GM18526 (cell line): ENCODE measurements around the gene LDB2.

Source experiments
- POLR2A ChIP-seq: IDR thresholded peaks from 3 replicates; pipeline ENCODE4 v1.6.1; 2011; ENCODE audit not compliant: insufficient read length; ENCODE audit errors: extremely low read depth

LDB2 gene

DNA sequence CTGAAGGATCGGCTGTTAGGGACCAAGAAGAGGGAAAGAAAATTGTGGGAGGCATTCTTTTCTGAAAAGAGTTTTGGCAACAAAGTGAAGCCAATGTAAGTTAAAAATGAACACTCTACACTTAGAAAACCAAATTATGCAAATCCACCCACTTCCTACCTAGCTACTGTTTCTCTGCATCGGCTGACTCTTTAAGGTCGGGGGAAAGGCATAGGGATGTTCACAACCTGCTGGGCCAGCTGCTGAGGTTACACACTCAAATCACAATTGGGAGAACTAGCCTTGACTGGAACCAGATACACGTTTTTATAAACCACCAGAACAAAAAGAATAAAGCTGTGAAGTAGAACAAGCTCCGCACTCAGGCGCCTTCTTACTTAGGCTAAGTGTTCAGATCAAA is 165.7 kb downstream of the LDB2 start:
- TF ChIP-seq POLR2A, result no peak

- TF ChIP-seq POLR2A, result no peak
Observed at GRCh38 chr4:16731776-16732380, 166.6 kb downstream of the LDB2 start.

DNA sequence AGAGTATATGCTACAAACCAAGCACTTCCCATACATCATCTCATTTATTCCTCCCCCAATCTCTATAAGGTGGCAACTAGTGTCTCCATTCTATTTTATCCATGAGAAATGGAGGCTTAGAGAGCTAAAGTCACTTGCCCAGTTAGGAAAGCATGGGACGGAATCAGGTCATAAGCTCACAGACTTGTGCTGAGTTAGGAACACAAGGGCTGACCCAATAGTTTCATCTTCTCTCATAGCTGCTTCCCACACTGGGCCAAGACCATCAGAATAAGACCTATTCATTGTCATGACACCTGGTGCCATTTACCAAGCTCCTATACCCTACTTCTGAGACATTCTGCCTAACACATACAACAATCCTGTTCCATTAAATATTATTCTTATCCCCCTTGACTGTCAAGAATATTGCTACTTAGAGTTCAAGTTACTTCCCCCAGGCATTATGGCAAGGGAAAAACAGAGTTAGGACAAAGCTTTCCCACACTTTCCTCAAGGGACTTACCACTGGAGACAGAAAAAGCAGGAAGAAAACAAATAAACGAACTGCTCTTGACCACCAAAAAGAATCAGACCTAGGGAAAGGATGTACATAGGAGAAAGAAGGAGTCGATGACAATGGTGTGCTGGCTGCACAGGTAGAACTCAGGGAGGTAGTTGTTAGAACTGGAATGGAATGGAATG is 167.8 kb downstream of the LDB2 start:
- TF ChIP-seq POLR2A, result no peak

DNA sequence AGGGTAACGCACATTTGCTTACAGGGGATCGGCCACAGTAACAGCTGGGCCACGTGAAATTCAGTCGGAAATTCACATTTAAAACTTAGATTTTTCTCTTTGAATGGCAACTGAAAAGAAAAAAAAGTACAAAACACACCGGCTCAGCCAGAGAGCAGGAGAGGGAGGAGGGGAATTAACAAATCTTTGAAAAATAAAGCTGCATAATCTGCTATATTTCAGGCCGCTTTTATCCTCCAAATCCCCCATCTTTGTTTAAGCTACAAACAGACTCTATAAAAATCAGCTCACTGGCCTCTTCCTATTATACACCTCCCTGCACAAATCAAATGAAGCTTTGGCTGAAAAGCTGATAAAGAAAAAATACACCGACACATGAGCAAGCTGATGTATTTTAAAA is 169.1 kb downstream of the LDB2 start:
- no peak for TF ChIP-seq POLR2A

- TF ChIP-seq POLR2A, result no peak
Observed at GRCh38 chr4:16728849-16729248, 169.6 kb downstream of the LDB2 start.

GRCh38 chr4:16728111-16728510 is 170.3 kb downstream of the LDB2 start:
- TF ChIP-seq POLR2A, result no peak

GRCh38 chr4:16727218-16727617 is 171.2 kb downstream of the LDB2 start:
- no peak for TF ChIP-seq POLR2A

DNA sequence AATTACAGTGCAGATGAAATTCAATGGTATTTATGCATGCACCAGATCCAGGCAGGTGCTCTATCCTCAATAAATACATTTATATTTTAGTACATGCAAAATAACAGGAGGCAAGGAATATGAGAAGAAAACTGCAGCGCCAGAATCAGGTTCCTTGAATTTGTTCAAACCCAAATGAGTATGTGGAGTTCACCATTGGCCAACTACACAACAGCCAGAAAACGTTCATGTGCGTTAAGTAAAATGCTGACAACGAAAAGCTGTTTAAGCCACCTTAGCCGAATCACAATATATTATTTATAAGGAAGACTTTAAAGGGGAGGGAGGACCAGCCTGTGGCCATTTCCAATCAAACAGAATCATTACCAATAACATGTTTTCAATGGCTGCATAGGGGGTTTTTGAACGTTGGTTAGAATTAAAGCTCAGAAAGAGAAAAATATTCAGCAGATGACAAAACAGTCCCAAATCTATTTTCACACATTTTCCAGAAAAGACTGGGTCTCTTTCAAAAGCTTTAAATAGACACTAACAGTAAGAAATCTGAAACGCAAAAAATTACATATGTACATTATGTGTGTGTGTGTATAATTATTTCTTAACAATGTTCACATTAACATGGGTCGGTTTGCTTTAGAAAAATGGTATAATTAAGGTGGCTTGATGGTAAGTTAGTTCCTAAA is 171.9 kb downstream of the LDB2 start:
- no peak for TF ChIP-seq POLR2A

DNA sequence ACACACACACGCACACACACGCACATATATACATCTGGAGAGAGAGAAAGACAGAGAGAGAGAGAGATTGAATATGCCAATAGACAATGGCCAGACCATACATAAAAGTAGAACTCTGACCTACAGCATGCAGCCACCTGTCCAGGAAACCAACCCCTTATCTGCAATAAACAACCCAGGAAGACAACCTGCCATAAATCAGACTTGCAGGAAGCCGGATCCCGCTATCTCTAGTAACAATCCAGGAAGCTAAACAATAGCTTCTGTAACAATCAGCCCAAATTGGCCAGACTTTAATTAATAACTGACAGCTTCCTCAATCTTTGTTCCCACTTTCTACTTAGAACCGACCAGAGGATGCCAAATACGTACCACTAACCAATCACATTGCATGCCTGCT is 173.2 kb downstream of the LDB2 start:
- no peak for TF ChIP-seq POLR2A

GRCh38 chr4:16722416-16722815 is 176.0 kb downstream of the LDB2 start:
- TF ChIP-seq POLR2A, result no peak

- no peak for TF ChIP-seq POLR2A
Observed at GRCh38 chr4:16721613-16722291, 176.7 kb downstream of the LDB2 start.

- TF ChIP-seq POLR2A, result no peak
Observed at GRCh38 chr4:16720761-16721160, 177.7 kb downstream of the LDB2 start.

DNA sequence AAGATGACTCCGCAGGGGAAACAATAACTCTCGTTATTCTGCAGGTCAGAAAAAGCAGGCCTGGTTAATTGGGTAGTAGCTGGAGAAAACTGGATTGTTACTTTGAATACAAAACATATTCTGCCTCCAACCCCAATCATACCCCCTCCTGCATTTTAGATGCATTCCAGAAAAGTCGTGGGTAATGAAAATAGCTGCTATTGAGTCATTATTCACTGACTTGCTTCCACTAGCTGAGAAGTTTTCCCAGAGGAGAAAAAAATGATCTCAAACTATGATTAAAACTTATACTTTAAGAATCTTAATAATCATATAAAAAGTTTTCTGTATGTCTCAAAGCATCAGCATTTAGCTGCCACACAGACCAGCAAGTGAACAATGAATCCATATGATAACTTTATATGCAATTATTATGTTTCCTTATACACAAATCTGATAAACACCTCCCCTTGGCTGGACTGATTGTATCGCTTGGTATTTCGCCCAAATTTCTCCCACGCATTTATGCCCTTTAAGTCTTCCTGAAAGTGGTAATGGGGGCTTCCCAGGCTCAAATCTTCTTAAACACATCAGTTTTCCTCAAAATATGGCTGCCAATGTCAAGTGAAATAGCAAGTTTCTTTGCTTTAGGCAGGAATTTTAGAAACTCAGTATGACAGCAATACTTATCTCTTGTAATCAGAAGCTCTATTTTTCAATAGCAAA is 181.0 kb downstream of the LDB2 start:
- no peak for TF ChIP-seq POLR2A

- TF ChIP-seq POLR2A, result no peak
Observed at GRCh38 chr4:16715482-16715881, 183.0 kb downstream of the LDB2 start.

- no peak for TF ChIP-seq POLR2A
Observed at GRCh38 chr4:16714191-16714590, 184.3 kb downstream of the LDB2 start.
